Fibroblast of the aortic adventitia (primary cell): Measurements from ENCODE around the gene RGL2. TPM values are rescaled to one million over a fixed set of nuclear protein-coding genes. Genes with fewer than 3 reads are reported as not detected.

ENCODE experiments used
- DNase-seq: peaks from one replicate; pipeline ENCODE4 v3.0.0-alpha.2; 2010; ENCODE audit warnings: low read depth
- H3K4me3 ChIP-seq: 2 replicates; pipeline ENCODE4 v1.5.1; 2011; ENCODE audit warnings: low read depth, mild to moderate bottlenecking, control low read depth, low read length, moderate library complexity
- CTCF ChIP-seq: IDR thresholded peaks from 2 replicates; pipeline ENCODE4 v1.5.1; 2011; ENCODE audit warnings: mild to moderate bottlenecking, low read length, control low read depth, inconsistent platforms; ENCODE audit not compliant: insufficient read depth
- total RNA-seq: library from RNA; depleted of rRNA; stranded (reverse); fragments of >200 nt; gene quantifications from 2 replicates; pipeline ENCODE4 v1.2.3, GENCODE V29; 2012; ENCODE audit warnings: low replicate concordance

RGL2 gene
- total RNA-seq, 1 donor: 25.8 TPM

GRCh38 chr6:33247977-33248642, 50.6 kb downstream of the RGL2 start:
- peak; percentile 94 for TF ChIP-seq CTCF
- peak overlapping the region; percentile 69 for H3K4me3 ChIP-seq
- peak; percentile 88 for DNase-seq

- no peak for TF ChIP-seq CTCF
- no peak overlapping the region for H3K4me3 ChIP-seq
- DNase-seq: no peak
Measured at GRCh38 chr6:33243476-33243875, 55.3 kb downstream of the RGL2 start.

- TF ChIP-seq CTCF: no peak
- no peak for DNase-seq
- H3K4me3 ChIP-seq: no peak overlapping the region
Measured at GRCh38 chr6:33241968-33242367, 56.8 kb downstream of the RGL2 start.

Other genes with a start within 250 kb of the RGL2 start
- gene HLA-DPA1, start 225.3 kb downstream of the RGL2 start, total RNA-seq: 0.18 and 1.8 TPM in 2 replicates
- 0.27 and 3.8 TPM in 2 replicates for gene HLA-DPB1, start 223.0 kb downstream of the RGL2 start, total RNA-seq
- 0.09 and 0.74 TPM in 2 replicates for gene COL11A2, start 106.5 kb downstream of the RGL2 start, total RNA-seq
- 11.1 and 22.6 TPM in 2 replicates for gene RXRB, start 98.3 kb downstream of the RGL2 start, total RNA-seq
- gene SLC39A7, start 98.1 kb downstream of the RGL2 start, total RNA-seq: 71.3 and 121 TPM in 2 replicates
- 2.6 and 4.2 TPM in 2 replicates for gene HSD17B8, start 94.3 kb downstream of the RGL2 start, total RNA-seq
- gene RING1, start 90.4 kb downstream of the RGL2 start, total RNA-seq: 28.9 and 46.9 TPM in 2 replicates
- 21.6 and 40.5 TPM in 2 replicates for gene VPS52, start 27.1 kb downstream of the RGL2 start, total RNA-seq
- 1,533 and 4,237 TPM in 2 replicates for gene RPS18, start 26.9 kb downstream of the RGL2 start, total RNA-seq
- 3.3 and 8.7 TPM in 2 replicates for gene B3GALT4, start 21.8 kb downstream of the RGL2 start, total RNA-seq
- 37.5 and 85.0 TPM in 2 replicates for gene WDR46, start 9.7 kb downstream of the RGL2 start, total RNA-seq
- gene PFDN6, start 9.3 kb downstream of the RGL2 start, total RNA-seq: 8.9 and 21.7 TPM in 2 replicates
- 50.2 and 86.2 TPM in 2 replicates for gene TAPBP, start 15.1 kb upstream of the RGL2 start, total RNA-seq
- gene ZBTB22, start 18.8 kb upstream of the RGL2 start, total RNA-seq: 9.0 and 12.8 TPM in 2 replicates
- gene DAXX, start 24.0 kb upstream of the RGL2 start, total RNA-seq: 42.2 and 149 TPM in 2 replicates
- gene KIFC1, start 92.9 kb upstream of the RGL2 start, total RNA-seq: 49.3 TPM in 1 of 2 replicates, not detected in the other
- 18.9 and 20.9 TPM in 2 replicates for gene PHF1, start 112.1 kb upstream of the RGL2 start, total RNA-seq
- 106 and 522 TPM in 2 replicates for gene CUTA, start 119.2 kb upstream of the RGL2 start, total RNA-seq
- 3.3 and 7.6 TPM in 2 replicates for gene SYNGAP1, start 121.1 kb upstream of the RGL2 start, total RNA-seq
- gene ZBTB9, start 155.6 kb upstream of the RGL2 start, total RNA-seq: 3.8 and 5.5 TPM in 2 replicates